Gastroesophageal sphincter (tissue), 4 donors: ENCODE results near the gene ENHO. TPM values are rescaled to one million over a fixed set of nuclear protein-coding genes. Genes with fewer than 3 reads are reported as not detected.

Experiments used
- ATAC-seq: fragments of 150-250 bp; one replicate; pipeline ENCODE4 v1.9.1; 2016; ENCODE audit warnings: mild to moderate bottlenecking, moderate library complexity
- H3K27ac ChIP-seq, 4 donors: fragments of 200-600 bp; sonication (generic) in 3 of 4; 1 replicate in 3 of 4; 2 replicates in 1 of 4; pipeline ENCODE4 v1.5.1; 2016 to 2019
- H3K27me3 ChIP-seq: fragments of 200-600 bp; sonication (generic); one replicate; pipeline ENCODE4 v1.5.1; 2019
- H3K36me3 ChIP-seq, 2 donors: fragments of 200-600 bp; sonication (generic); one replicate each; pipeline ENCODE4 v1.5.1; 2019; ENCODE audit warnings: control low read depth in 1 of 2
- H3K4me1 ChIP-seq, 3 donors: fragments of 200-600 bp; sonication (generic); 1 replicate in 2 of 3; 2 replicates in 1 of 3; pipeline ENCODE4 v1.5.1; 2016 to 2019; ENCODE audit warnings: control low read depth in 2 of 3
- H3K4me3 ChIP-seq, 2 donors: fragments of 200-600 bp; sonication (generic); one replicate each; pipeline ENCODE4 v1.5.1; 2019; ENCODE audit warnings: mild to moderate bottlenecking in 1 of 2, moderate library complexity in 1 of 2
- H3K9me3 ChIP-seq, 3 donors: fragments of 200-600 bp; sonication (generic); one replicate each; pipeline ENCODE4 v1.5.1; 2017 to 2019; ENCODE audit warnings: control low read depth in 2 of 3
- EP300 ChIP-seq: sonication (generic); formaldehyde crosslinking; IDR thresholded peaks from one replicate; pipeline ENCODE4 v1.6.1; 2017; ENCODE audit warnings: antibody characterized with exemption, mild to moderate bottlenecking
- POLR2A ChIP-seq, 2 donors: fragments of 450-650 bp; IDR thresholded peaks; one replicate each; pipeline ENCODE4 v1.6.1; 2017; ENCODE audit warnings: antibody characterized with exemption in 2 of 2, mild to moderate bottlenecking in 2 of 2, moderate library complexity in 1 of 2
- POLR2AphosphoS5 ChIP-seq: sonication (generic); formaldehyde crosslinking; IDR thresholded peaks from one replicate; pipeline ENCODE4 v1.6.1; 2017; ENCODE audit warnings: antibody characterized with exemption
- WGBS, 2 donors: methylation state at CpG; one replicate each; pipeline ENCODE4 v1.1.5; 2018; ENCODE audit warnings: low coverage in 1 of 2; 5-methylcytosine and 5-hydroxymethylcytosine counted together
- total RNA-seq, 4 donors: library from RNA; depleted of rRNA; stranded (reverse); fragments of >200 nt; gene quantifications; one replicate each; pipeline ENCODE4 v1.1.0, GENCODE V29; 2016
- TF ChIP-seq, protein P1 (sequence below), 4 experiments: fragments of 200-600 bp in 2 of 4; fragments of 450-650 bp in 2 of 4; sonication (generic) in 1 of 4; IDR thresholded peaks; one replicate each; pipeline ENCODE4 v1.5.1; 2017 to 2019; ENCODE audit warnings: antibody characterized with exemption in 4 of 4, mild to moderate bottlenecking in 2 of 4, moderate library complexity in 2 of 4

Gene ENHO
- total RNA-seq, 4 donors from 2014 or later: 0.30 to 1.1 (median 0.31) TPM; not detected in 1

DNA sequence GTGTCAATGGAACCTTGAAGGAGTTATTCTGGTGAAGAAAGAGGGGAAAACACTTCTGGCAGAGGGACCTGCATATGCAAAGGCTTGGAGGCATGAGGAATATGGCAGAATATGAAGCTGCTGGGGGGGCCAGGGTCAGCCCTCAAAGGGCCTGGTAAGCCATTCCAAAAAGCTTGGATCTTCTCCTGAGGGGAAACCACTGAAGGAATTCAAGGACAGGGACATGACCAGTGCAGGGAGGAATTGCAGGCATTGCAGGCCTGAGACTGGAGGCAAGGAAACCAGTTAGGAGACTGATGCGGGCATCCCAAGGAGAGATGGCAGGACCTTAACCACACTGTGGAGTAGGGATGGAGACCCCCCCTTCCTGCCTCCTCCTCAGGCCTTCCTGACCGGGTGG lies 21.4 kb downstream of the ENHO start:
- Histone ChIP-seq H3K4me1 (peaks cover 0 to 29% (median 16%) of the 10 kb centered on the region in 3 donors), H3K4me3 (no peak overlapping the region), H3K27me3 (no peaks in the 10 kb centered on the region), H3K9me3 (no peaks in the 10 kb centered on the region), H3K27ac (peak overlapping the region in 3 of 4 donors; percentile 19 to 59 (median 45)), H3K36me3 (no peaks in the 10 kb centered on the region)
- no peak for ATAC-seq
- WGBS, 2 donors: 63% methylated on average over 1 of the region's 2 CpGs; no CpG with 5 or more reads in 1 of the 2 donors
- TF ChIP-seq EP300 (no peak), POLR2A (IDR thresholded peaks at IDR 0.05) (no peak), POLR2AphosphoS5 (no peak)
- TF ChIP-seq, protein P1, sequence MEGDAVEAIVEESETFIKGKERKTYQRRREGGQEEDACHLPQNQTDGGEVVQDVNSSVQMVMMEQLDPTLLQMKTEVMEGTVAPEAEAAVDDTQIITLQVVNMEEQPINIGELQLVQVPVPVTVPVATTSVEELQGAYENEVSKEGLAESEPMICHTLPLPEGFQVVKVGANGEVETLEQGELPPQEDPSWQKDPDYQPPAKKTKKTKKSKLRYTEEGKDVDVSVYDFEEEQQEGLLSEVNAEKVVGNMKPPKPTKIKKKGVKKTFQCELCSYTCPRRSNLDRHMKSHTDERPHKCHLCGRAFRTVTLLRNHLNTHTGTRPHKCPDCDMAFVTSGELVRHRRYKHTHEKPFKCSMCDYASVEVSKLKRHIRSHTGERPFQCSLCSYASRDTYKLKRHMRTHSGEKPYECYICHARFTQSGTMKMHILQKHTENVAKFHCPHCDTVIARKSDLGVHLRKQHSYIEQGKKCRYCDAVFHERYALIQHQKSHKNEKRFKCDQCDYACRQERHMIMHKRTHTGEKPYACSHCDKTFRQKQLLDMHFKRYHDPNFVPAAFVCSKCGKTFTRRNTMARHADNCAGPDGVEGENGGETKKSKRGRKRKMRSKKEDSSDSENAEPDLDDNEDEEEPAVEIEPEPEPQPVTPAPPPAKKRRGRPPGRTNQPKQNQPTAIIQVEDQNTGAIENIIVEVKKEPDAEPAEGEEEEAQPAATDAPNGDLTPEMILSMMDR (IDR thresholded peaks at IDR 0.05): no peak

DNA sequence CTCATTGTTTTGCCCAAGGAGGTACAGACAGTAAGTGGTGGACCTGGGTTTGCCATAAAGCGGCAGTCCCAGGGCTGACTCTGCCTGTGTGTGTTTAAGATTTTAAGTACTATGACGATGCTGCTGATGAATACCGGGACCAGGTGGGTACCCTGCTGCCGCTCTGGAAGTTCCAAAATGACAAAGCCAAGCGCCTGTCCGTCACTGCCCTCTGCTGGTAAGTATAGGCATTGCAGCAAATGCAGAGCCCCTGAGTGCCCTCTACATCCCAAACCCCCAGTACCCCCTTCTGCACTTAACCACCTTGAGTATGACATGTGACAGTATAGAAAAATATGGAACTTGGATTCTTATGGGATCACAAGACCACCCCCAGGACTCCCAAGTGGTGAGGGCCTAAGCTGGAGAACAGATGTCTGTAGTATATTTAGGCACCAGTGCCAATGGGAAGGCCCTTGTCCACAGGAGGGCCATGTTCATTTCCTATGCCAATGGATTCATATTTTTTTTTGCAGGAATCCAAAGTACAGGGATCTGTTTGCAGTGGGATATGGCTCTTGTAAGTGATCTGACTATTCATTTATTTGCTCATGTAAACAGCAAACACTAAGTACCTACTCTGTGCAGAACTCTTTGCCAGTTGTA lies 22.0 kb downstream of the ENHO start:
- no peak overlapping the region for H3K27ac ChIP-seq
- TF ChIP-seq, protein P1 (IDR thresholded peaks at IDR 0.05): peak; percentile 88 to 98 (median 93)
- TF ChIP-seq POLR2A (IDR thresholded peaks at IDR 0.05): no peak
- H3K9me3 ChIP-seq: no peaks in the 10 kb centered on the region
- 0 to 20% methylated on average over 1 to 3 of the region's 6 CpGs for WGBS, 2 donors
- peak; percentile 45 for ATAC-seq
- H3K27me3 ChIP-seq: no peaks in the 10 kb centered on the region
- H3K4me3 ChIP-seq: no peak overlapping the region
- H3K4me1 ChIP-seq: peaks cover 0 to 29% (median 16%) of the 10 kb centered on the region in 3 donors
- H3K36me3 ChIP-seq: no peaks in the 10 kb centered on the region

DNA sequence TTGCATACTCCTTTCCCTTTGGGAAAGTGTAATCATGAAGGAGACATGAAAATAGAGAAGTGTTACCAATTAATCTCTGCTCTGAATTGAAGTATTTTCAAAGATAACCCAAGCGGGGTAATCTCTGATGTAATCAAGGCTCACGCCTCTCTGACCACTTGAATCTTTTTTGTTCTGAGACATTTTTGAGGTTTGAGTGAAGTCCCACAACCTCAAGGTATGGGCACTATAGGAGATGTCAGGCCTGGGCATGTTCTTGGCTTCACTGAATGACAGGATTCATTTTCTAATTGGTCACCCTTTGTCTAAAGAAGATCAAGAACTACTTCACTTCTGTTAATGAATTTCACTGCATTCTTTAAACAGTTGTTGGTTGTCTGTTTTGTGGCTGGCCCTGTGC lies 23.7 kb downstream of the ENHO start:
- no peaks in the 10 kb centered on the region for H3K9me3 ChIP-seq
- 79 to 84% methylated on average over 2 of the region's 2 CpGs for WGBS, 2 donors
- no peak overlapping the region for H3K4me3 ChIP-seq
- H3K27me3 ChIP-seq: no peaks in the 10 kb centered on the region
- peaks cover 0 to 29% (median 16%) of the 10 kb centered on the region in 3 donors for H3K4me1 ChIP-seq
- no peaks in the 10 kb centered on the region for H3K36me3 ChIP-seq
- H3K27ac ChIP-seq: no peak overlapping the region
- ATAC-seq: no peak
- TF ChIP-seq POLR2AphosphoS5 (no peak), POLR2A (IDR thresholded peaks at IDR 0.05) (no peak), EP300 (no peak)
- TF ChIP-seq, protein P1 (IDR thresholded peaks at IDR 0.05): no peak

DNA sequence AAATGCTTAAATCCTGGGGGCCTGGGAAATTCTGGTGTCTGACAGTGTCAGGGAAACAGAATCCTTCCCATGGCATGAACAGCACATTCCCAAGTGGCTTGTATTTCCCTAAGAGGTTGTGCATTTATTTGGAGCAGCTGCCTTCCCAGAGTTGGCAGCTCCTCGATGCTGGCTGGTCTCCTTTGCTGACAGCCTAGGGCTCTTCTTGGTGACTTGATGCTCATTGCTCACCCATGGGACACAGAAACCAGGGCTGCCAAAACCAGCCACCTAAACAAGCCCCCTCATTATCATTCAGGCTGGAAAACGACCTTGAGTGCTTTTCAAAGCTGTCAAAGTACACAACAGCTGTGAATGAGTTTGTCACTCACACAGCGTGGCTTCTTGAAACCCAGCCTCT lies 24.2 kb downstream of the ENHO start:
- Histone ChIP-seq H3K4me3 (no peak overlapping the region), H3K36me3 (no peaks in the 10 kb centered on the region), H3K4me1 (peaks cover 0 to 29% (median 16%) of the 10 kb centered on the region in 3 donors), H3K27me3 (no peaks in the 10 kb centered on the region), H3K27ac (no peak overlapping the region), H3K9me3 (no peaks in the 10 kb centered on the region)
- 43 to 50% methylated on average over 2 to 3 of the region's 3 CpGs for WGBS, 2 donors
- ATAC-seq: no peak
- TF ChIP-seq EP300 (no peak), POLR2A (IDR thresholded peaks at IDR 0.05) (no peak), POLR2AphosphoS5 (no peak)
- TF ChIP-seq, protein P1 (IDR thresholded peaks at IDR 0.05): no peak

DNA sequence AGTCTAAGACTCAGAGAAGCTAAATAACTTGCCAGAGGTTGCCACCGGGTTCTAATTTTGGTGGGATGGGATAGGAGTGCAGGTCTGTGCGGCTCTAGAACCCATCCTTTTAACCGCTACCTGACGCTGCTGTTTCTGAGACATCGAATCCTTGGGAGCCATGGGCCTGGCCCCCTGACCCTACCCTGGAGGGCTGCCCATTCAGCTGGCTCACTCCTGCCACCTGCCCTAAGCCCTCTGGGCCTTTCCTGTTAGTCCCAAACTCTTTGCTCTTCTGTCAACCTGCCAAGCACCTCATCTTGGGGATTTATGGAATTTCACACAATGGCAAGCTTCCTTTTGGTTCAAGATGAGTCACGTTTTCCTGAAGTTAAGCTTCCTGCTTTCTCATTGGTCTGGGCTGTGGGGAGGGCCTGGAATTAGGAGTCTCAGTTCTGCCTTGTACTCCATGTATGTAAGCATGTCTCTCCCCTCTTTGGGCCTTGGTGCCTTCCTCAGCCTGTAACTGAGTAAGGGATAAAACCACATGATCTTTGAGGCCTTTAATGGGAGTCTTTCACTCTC lies 26.6 kb downstream of the ENHO start:
- ATAC-seq: no peak
- WGBS, 2 donors: 0 to 88% methylated on average over 1 to 2 of the region's 6 CpGs
- H3K27me3 ChIP-seq: no peaks in the 10 kb centered on the region
- no peaks in the 10 kb centered on the region for H3K36me3 ChIP-seq
- TF ChIP-seq POLR2AphosphoS5 (no peak), POLR2A (IDR thresholded peaks at IDR 0.05) (no peak), EP300 (no peak)
- TF ChIP-seq, protein P1 (IDR thresholded peaks at IDR 0.05): no peak
- no peak overlapping the region for H3K4me3 ChIP-seq
- H3K9me3 ChIP-seq: no peaks in the 10 kb centered on the region
- no peak overlapping the region for H3K27ac ChIP-seq
- H3K4me1 ChIP-seq: peaks cover 0 to 10% (median 0%) of the 10 kb centered on the region in 3 donors
